ENCODE results near the gene KATNA1.
"Not testable (repeated sequence)": the region's sequence is repeated elsewhere in the genome, so short reads cannot be mapped to it uniquely, and the experiment has no call there.

The KATNA1 gene

GRCh38 chr6:149648148-149649145 is at the start of gene KATNA1:
Gene KATNA1 (minus strand): TSS chr6:149648714. CDS start chr6:149638547, 10,167 bp downstream.
- peak; percentile 7 for DNase-seq

GRCh38 chr6:149698175-149698574 is 49.7 kb upstream of the KATNA1 start:
- no peak for DNase-seq

GRCh38 chr6:149696901-149697300 is 48.4 kb upstream of the KATNA1 start:
- no peak for DNase-seq

GRCh38 chr6:149694921-149695320 is 46.4 kb upstream of the KATNA1 start:
- DNase-seq = no peak

- no peak for DNase-seq
Observed at GRCh38 chr6:149691201-149691600, 42.7 kb upstream of the KATNA1 start.

- no peak for DNase-seq
Observed at GRCh38 chr6:149686230-149686629, 37.7 kb upstream of the KATNA1 start.

- DNase-seq = no peak
Observed at GRCh38 chr6:149683256-149683859, 34.8 kb upstream of the KATNA1 start.

GRCh38 chr6:149681845-149682244 is 33.3 kb upstream of the KATNA1 start:
- not testable (repeated sequence) for DNase-seq

GRCh38 chr6:149681209-149681608 is 32.7 kb upstream of the KATNA1 start:
- DNase-seq = no peak

- DNase-seq = no peak
Observed at GRCh38 chr6:149680503-149680902, 32.0 kb upstream of the KATNA1 start.

- not testable (repeated sequence) for DNase-seq
Observed at GRCh38 chr6:149672265-149672664, 23.8 kb upstream of the KATNA1 start.

GRCh38 chr6:149660028-149660427 is 11.5 kb upstream of the KATNA1 start:
- DNase-seq = no peak

GRCh38 chr6:149657441-149657840 is 8.9 kb upstream of the KATNA1 start:
- no peak for DNase-seq

- DNase-seq = no peak
Observed at GRCh38 chr6:149651056-149651455, 2.5 kb upstream of the KATNA1 start.

- DNase-seq = no peak
Observed at GRCh38 chr6:149646599-149646998, 1.9 kb downstream of the KATNA1 start.

GRCh38 chr6:149642829-149643580 is 5.5 kb downstream of the KATNA1 start:
- no peak for DNase-seq

GRCh38 chr6:149636124-149636523 is 12.4 kb downstream of the KATNA1 start:
- no peak for DNase-seq

GRCh38 chr6:149634315-149634714 is 14.2 kb downstream of the KATNA1 start:
- no peak for DNase-seq

- no peak for DNase-seq
Observed at GRCh38 chr6:149628875-149629510, 19.5 kb downstream of the KATNA1 start.

GRCh38 chr6:149627672-149628071 is 20.8 kb downstream of the KATNA1 start:
- no peak for DNase-seq

GRCh38 chr6:149615805-149616204 is 32.7 kb downstream of the KATNA1 start:
- DNase-seq = no peak

GRCh38 chr6:149614337-149614736 is 34.2 kb downstream of the KATNA1 start:
- DNase-seq = no peak
